Medulla oblongata (tissue), 1 donor: Measurements from ENCODE around the gene ANKS4B.
"Not testable (repeated sequence)": the region's sequence is repeated elsewhere in the genome, so short reads cannot be mapped to it uniquely, and the experiment has no call there.

ENCODE experiments used
- DNase-seq: peaks from one replicate; pipeline ENCODE4 v3.0.0-alpha.2; 2015; ENCODE audit errors: extremely low spot score

Gene ANKS4B, protein sequence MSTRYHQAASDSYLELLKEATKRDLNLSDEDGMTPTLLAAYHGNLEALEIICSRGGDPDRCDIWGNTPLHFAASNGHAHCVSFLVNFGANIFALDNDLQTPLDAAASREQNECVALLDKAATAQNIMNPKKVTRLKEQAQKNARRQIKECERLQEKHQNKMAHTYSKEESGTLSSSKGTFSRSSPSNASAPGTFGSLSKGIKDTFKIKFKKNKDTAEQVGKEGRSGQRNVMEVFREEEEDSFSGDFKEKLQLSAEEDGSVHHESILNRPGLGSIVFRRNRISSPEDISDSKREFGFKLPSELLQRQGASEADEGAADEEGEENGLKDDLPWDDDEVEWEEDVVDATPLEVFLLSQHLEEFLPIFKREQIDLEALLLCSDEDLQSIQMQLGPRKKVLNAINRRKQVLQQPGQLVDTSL

DNA sequence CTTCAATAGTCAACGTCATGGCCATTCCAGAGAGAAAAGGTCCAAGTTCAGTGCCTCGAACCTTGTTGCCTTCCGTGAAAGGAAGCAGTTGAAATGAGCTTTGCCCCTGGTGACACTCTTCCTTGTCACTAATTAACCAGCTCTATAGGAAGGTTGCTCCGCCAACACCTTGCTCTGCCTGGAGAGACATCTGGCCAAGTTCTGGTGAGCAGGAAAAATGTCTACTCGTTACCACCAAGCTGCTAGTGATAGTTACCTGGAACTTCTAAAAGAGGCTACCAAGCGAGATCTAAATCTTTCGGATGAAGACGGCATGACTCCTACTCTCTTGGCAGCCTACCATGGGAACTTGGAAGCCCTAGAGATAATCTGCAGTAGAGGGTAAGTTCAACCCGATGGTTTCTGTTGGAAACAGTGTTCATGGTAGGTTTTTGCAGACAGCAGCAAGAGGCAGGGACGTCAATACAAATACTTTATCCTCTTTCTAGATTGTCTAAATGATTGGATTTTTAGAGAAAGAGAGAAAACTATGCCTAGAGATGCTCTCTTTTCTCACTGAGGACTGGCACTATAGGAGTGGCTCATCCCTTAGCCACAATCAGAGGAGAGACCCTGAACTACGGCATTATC, at the start of gene ANKS4B:
ANKS4B (plus strand) TSS at position 179 of the 630 bp plus-strand sequence; CDS start at position 218, 39 bp downstream.
- no peak for DNase-seq

DNA sequence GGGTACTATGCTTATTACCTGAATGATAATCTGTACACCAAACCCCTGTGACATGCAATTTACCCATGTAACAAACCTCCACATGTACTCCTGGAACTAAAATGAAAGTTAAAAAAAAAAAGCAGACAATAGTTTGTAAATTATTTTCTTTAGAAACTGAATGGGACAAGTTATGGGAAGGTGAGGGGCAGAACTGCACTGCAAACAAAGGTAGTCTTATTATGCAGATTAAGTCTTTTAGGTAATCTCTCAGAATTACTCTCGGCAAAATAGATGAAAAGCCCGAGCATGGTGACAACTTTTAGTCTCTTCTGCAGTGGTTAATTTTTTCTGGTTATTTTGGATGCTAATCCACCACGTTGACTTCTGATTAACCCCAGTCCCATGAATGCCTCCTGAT, 49.5 kb upstream of the ANKS4B start:
- DNase-seq, result no peak

DNA sequence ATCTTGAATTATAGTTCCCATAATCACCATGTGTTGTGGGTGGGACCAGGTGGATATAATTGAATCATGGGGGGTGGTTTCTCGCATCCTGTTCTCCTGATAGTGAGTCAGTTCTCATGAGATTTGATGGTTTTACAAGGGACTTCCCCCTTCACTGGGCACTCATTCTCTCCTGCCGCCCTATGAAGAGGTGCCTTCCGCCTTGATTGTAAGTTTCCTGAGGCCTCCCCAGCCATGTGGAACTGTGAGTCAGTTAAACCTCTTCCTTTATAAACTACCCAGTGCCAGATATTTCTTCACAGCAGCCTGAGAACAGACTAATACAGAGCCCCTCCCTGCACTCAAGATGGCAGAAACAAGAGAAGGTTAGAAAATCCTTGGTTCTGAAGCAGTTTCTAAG, 48.7 kb upstream of the ANKS4B start:
- no peak for DNase-seq

DNA sequence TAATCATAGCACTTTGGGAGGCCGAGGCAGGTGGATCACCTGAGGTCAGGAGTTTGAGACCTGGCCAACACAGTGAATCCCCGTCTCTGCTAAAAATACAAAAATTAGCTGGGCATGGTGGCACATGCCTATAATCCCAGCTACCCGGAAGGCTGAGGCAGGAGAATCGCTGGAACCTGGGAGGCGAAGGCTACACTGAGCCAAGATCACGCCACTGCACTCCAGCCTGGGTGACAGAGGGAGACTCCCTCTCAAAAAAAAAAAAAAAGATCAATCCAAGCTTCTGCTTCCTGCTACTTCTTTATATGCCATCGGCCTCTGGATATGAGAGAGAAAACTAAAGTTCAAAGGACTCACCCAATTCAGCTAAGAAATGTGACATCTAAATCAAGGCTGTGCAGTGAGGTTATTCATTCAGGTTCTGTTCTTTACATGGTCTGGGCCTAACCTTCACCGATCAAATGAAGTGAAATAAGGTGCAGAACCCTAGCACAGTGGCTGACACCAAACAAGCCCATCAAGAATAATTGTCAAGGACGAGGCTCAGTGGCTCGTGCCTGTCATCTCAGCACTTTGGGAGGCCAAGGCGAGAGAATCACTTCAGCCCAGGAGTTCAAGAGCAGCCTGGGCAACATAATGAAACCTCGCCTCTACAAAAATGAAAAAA, 47.7 kb upstream of the ANKS4B start:
- DNase-seq, result no peak

DNA sequence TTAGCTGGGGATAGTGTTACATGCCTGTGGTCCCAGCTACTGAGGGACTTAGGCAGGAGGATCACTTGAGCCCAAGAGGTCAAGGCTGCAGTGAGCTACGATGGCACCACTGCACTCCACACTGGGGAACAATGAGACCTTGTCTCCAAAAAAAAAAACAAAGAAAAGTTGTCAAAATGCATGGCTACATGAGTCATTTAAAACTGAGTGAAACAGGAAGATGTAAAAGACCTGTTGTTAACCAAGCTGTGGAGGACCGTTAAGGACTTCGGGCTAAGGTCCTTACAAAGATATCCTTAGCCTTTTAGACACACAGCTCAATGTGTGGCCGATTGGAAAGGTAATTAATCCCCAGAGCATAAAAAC, 47.2 kb upstream of the ANKS4B start:
- DNase-seq, result no peak

DNA sequence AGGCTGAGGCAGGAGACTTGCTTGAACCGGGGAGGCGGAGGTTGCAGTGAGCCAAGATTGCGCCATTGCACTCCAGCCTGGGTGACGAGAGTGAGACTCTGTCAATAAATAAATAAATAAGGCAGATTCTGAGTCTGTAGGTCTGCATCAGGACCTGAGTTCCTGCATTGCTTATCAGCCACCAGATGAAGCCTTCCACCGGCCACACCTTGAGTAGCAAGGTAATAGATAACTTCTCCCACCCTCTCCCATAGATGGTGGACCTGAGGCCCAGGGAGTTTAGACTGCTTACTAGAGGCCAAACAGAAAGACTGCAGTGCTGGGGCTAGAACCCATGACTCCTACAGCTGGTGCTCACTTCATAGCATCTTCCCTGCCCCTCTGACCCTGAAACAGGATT, 44.2 kb upstream of the ANKS4B start:
- no peak for DNase-seq

DNA sequence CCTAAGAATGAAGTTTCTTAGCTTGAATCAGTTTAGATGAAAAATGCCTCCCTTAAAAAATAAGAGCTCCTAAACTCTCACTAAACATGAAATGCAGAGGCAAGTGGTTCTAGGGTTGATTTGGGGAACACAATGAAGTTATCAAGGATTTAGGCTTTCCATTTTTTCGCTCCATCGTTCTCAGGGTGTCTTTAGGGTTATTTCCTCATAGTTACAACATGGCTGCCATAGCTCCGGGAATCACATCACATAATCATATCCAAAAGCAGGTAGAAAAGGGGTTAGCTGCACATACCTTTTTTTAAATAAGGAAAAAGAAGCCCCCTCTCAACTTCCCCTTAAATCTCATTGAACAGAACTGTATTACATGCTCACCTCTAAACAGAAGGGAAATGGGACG, 43.5 kb upstream of the ANKS4B start:
- no peak for DNase-seq

DNA sequence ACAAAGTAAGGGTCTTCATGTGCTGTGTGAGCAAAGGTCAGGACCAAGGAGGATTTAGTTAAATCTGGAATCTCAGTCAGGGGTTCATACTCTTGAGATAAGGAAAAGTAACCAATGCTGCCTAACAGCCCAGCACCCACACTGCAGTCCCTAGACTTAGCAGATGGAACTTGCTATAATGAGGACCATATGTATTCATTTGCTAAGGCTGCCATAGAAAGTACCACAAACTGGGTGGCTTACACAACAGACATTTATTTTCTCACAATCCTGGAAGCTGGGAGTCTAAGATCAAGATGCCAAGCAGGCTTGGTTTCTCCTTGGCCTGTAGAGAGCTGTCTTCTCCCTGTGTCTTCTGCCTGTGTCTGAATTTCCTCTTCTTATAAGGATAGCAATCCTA, 42.9 kb upstream of the ANKS4B start:
- no peak for DNase-seq

DNA sequence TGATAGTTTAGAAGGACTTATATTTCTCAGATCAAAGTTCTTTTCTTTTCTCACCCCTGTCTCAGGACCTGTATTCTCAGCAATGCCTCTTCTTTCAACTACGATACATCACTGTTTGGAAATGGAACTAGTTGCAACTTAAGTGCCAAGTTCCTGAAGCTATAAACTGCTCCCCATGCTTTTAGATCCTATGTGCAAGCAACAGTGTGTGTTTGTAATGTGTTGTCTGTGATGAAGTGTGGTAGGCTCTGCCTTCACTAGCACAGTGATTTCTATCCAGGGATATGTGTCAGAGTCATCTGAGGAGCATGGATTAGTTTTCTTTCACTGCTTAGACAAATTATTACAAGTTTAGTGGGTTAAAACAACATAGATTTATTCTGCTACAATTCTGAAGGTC, 40.5 kb upstream of the ANKS4B start:
- no peak for DNase-seq

DNA sequence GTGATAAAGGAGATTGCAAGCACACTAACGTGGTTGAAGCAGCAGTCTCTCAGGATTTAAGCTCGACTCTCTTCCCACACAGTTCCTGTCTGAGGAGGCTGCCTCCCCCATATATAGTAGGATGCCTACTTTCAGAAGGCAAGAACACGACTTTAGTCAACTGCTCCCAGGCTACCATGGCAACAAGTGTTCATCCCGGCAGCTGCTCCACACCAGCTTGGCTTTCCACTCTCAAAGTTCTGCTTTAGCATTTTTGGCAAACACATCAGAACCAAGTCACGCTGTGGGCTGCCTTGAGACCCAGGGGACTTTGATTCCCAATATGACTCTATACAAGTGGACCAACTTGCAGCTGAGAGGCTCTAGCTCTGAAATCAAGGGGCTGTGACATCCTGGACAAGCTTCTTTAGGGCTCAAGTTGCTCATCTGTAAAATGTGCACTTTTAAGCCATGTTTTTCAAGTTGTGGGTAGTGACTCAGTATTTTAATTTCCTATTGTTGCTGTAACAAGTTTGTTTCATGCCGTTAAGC, 38.7 kb upstream of the ANKS4B start:
- DNase-seq, result no peak

DNA sequence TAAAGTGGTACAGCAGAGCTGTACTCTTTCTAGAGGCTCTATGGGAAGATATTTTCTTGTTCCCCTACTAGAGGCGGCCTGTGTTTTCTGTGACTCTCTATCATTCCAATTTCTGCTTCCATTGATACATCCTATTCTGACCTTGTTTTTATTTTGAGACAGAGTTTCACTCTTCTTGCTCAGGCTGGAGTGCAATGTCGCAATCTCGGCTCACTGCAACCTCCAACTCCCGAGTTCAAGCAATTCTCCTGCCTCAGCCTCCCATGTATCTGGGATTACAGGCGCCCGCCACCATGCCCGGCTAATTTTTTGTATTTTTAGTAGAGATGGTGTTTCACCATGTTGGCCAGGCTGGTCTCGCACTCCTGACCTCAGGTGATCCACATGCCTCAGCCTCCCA, 38.2 kb upstream of the ANKS4B start:
- not testable (repeated sequence) for DNase-seq

DNA sequence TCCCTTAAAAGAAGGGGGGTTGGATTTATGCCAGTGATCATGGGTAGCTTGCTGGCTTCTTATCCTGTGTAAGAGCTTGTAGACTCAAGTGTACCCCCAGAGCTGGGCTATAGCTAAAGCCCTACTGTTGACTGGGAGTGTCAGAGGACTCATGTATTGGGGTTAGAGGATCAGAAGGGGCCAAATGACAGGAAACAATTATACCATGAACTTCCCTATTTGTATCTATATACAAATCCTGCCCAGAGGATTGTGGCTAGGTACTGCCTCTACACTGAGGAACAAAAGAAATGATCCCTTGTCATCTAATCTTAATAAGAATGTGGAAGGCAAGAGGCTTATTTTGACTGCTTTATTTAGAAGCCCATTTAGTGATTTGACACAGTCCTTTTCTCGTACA, 36.4 kb upstream of the ANKS4B start:
- DNase-seq, result no peak

DNA sequence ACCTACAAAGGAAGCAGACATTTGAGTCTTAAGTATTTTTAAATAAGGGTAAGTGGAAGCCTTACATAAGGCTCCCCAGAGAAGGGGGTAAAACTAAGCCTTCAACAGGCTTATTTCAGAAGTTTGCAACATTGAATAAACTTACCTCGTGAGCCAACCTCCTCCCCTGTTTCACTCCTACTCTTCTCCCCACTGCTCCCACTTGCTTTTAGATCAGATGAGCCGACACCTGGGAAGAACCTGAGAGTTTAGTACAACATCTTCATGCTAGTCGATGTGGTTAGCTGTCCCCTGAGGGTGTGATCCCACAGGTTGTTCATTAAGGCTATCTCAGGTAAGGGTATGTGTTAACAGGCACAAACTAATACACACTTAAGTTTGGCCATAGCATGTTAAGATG, 35.9 kb upstream of the ANKS4B start:
- DNase-seq, result no peak

DNA sequence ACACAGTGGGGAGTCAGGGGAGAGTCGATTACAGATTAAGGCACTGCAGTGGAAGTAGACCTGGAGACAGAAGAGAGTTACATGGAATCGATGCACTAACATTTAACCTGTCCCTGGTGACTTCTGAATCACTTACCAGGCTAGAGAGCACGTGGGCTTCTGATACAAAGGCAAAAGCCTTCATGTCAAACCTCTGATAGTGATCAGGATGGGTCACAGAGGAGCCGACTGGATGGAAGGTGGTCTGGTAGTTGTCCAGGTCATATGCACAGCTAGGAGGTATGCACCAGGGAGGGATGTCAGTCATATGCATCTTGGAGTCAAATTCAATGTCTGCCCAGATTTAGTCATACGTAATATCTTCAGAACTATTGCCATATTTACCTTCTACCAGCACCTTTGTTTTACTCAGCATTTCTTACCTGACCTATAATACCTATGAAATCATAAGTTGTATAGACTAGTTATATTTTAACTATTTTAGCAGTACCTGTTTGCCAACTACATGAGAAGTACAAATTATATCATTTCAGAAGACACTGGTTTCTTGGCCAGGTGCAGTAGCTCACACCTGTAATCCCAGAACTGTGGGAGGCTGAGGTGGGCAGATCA, 33.8 kb upstream of the ANKS4B start:
- no peak for DNase-seq

DNA sequence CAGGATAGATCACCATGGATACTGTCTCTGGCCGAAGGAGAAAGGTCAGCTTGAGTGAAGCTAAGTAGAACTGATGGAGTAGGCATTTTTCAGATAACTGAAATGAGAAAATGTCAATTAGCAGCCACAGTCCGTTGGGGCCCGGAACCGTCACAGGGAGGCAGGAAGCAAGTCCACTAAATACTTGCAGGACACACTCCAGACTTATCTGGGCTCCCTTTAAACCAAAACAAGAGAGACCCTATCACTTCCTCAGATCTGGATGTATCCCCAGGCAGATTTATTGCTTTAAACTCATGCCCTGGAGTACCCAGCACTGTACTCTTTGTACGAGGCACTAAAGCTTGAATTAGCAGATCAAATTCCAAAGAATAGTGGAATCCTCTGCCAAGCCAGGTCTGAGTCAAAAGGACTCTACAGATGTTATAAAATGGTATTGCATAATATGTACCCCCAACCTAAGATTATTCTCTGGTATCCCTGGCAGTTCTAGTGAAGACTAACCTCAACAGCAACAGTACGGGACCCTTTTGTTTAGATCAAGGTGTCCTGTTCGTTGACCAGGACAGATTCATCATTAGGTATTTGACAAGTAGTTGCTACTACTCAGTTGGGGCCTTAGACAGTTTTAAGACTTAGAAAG, 30.2 kb upstream of the ANKS4B start:
- DNase-seq, result no peak

DNA sequence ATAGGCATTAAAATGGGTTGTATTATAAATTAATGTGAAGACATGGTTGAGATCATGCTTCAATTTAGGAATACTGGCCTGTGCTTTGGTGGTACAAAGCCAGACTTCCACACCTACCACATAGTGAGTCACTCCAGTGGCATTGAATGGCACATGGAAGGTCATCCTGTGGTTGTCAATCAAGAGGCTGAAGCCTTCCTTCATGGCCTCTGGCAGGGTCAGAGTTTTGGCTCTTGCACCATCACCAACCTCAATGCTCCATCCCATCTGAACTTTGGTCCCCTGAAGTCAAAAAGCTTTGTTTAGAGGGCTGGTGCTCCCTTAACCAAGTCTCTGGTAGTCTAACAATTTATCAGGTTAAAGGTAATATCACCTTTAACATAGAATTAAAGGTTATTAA, 28.2 kb upstream of the ANKS4B start:
- DNase-seq, result no peak

DNA sequence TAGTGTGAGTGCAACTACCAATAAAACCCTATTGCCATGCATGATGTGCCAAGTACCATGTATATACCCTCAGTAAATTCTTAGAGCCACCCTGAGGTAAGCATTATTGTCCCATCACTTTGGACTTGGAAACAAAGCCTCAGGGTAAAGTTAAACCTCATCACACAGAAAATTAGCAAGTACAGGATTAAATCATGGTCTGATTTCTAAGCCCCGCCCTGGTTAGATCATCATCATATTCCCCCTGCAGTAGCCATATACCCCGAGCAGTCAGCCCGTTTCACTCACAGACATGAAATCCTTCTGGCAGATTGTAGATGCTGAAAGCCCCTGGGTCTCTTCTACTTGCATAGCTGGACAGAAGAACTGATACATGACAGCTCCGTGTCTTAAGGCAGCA, 26.9 kb upstream of the ANKS4B start:
- no peak for DNase-seq

DNA sequence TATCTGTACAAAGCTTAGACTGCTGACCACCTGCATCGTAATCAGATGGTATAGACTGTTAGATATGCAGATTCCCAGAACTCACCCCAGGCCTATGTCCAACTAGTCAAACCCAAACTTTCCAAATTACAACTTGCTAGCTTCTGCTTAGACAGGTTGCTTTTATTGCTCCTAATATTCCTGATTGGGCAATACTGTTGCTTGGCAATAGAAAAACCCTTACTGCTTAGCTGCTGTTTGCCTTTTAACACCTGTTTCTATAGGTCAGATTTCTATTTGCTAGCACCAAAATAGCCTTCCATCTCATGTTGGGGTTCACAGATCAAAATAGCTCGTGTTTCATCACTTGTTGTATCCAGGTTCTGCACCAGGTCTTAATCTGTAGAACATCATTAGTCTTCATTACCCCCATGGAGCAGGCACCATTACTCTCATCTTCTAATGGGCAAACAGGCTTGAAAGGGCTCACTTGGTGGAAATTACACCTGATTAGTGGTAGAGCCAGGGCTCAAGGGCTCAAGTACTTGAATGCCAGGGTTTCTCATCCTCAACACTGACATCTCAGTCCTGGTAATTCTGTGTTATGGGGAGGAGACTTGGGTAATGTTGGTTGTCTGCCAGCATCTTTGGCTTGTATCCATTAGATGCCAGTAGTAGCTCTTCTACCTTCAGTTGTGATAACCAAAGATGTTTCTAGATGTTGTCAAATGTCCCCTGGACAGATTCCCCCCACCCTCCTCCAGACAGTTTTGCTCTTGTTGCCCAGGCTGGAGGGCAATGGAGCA, 24.9 kb upstream of the ANKS4B start:
- DNase-seq, result no peak

DNA sequence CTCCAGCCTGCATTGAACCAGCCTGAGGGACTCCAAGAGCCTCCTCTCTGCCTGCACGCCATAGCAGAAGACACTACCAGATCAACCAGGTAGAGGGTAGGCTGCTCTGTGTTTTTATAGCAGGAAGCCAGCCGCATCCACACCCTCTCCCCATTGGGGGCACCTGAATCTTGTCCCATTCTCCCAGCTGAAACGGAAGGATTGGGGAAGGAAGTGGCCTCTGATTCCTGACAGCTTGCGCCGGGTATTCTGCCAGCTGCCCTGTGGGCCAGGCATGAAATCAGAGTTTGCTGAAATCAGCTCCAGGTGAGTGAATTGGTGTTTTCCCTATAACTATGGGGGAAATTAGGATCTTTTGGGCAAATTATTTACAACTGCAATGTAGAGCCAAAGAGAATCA, 22.0 kb upstream of the ANKS4B start, which contains the start of gene ZP2:
ZP2 (minus strand) TSS at position 89 of the 400 bp plus-strand sequence; CDS start at position 62, 27 bp downstream.
- DNase-seq, result no peak

DNA sequence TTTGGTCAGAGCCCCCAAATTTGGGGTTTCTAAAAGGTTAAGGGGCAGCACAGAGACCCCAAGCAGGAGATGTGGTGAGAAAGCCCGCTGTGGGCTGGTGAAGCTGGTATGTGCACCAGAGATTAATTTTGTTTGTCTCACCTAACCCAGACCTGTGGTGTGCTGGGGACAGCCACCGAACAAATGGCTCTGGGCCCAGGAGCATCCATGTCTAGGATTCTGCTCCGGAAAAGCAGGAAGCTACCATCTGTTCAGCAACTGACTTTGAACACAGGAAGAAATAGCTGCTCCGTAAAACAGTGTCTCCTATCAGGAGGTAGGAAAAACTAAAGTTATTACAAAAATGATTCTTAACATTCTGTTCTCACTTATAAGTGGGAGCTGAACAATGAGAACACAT, 19.4 kb upstream of the ANKS4B start:
- no peak for DNase-seq

DNA sequence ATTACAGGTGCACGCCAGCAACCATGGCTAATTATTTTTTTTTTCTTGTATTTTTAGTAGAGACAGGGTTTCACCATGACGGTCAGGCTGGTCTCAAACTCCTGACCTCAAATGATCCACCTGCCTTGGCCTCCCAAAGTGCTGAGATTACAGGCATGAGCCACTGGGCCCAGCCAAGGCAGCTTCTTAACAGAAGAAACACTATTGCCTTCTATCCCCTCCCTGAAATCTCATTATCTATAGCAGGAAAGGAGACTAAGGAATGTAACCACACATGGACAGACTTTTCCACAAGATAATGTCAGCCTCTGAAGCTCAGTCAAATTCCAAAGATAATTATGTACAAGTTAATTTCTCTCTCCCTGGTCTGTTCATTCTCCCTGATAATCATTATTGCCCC, 16.4 kb upstream of the ANKS4B start:
- DNase-seq, result no peak
